Thyroid gland (tissue), 4 donors: ENCODE measurements around the gene PSMD1. TPM values are rescaled to one million over a fixed set of nuclear protein-coding genes. Genes with fewer than 3 reads are reported as not detected.

ENCODE experiments used
- DNase-seq, 2 donors: peaks; one replicate each; pipeline ENCODE4 v3.0.0-alpha.2; 2019
- H3K27ac ChIP-seq, 3 donors: fragments of 200-600 bp; sonication (generic); 1 replicate in 2 of 3; 2 replicates in 1 of 3; pipeline ENCODE4 v1.5.1; 2016 to 2019; ENCODE audit warnings: mild to moderate bottlenecking in 1 of 3, moderate library complexity in 1 of 3
- H3K27me3 ChIP-seq: fragments of 200-600 bp; sonication (generic); one replicate; pipeline ENCODE4 v1.5.1; 2019
- H3K36me3 ChIP-seq, 2 donors: fragments of 200-600 bp; sonication (generic); one replicate each; pipeline ENCODE4 v1.5.1; 2016 to 2019
- H3K4me1 ChIP-seq, 2 donors: fragments of 200-600 bp; sonication (generic); one replicate each; pipeline ENCODE4 v1.5.1; 2017 to 2019
- H3K4me3 ChIP-seq, 3 donors: fragments of 200-600 bp; sonication (generic); replicated peaks in 1 of 3; 1 replicate in 2 of 3; 2 replicates in 1 of 3; pipeline ENCODE4 v1.5.1; 2016; ENCODE audit warnings: mild to moderate bottlenecking in 1 of 3
- H3K9me3 ChIP-seq: fragments of 200-600 bp; sonication (generic); one replicate; pipeline ENCODE4 v1.5.1; 2017
- CTCF ChIP-seq, 6 experiments: fragments of 200-600 bp in 3 of 6; fragments of 450-650 bp in 3 of 6; sonication (generic) in 3 of 6; IDR thresholded peaks; one replicate each; pipeline ENCODE4 v1.5.1; 2016 to 2019; ENCODE audit warnings: antibody characterized with exemption in 6 of 6, mild to moderate bottlenecking in 2 of 6, inconsistent platforms in 1 of 6, moderate library complexity in 1 of 6
- POLR2A ChIP-seq, 2 donors: fragments of 450-650 bp; IDR thresholded peaks; one replicate each; pipeline ENCODE4 v1.6.1; 2017; ENCODE audit warnings: antibody characterized with exemption in 2 of 2, mild to moderate bottlenecking in 2 of 2, moderate library complexity in 1 of 2
- WGBS, 2 donors: methylation state at CpG; one replicate each; pipeline ENCODE4 v1.1.5; 2017; 5-methylcytosine and 5-hydroxymethylcytosine counted together
- intact Hi-C: fragments of 100-400 bp; cut with DNase I; formaldehyde crosslinking; loops from one replicate; pipeline ENCODE4 v1.15.1; 2023
- small RNA-seq: library from RNA; depleted of rRNA; stranded (forward); fragments of <200 nt; gene quantifications from one replicate; pipeline ENCODE3, GENCODE V24; 2016
- total RNA-seq, 4 donors: library from RNA; depleted of rRNA; stranded (reverse); fragments of >200 nt; gene quantifications; one replicate each; pipeline ENCODE4 v1.2.3, GENCODE V29; 2016

Gene PSMD1
- total RNA-seq, 4 donors from 2014 or later = 60.2 to 98.7 (median 78.4) TPM

GRCh38 chr2:231213931-231214642, 157.4 kb downstream of the PSMD1 start:
- Histone ChIP-seq H3K27me3 (no peaks in the 10 kb centered on the region), H3K4me3 (no peak overlapping the region), H3K27ac (no peak overlapping the region), H3K9me3 (no peaks in the 10 kb centered on the region), H3K36me3 (peaks cover 8 to 10% of the 10 kb centered on the region in 2 donors), H3K4me1 (no peaks in the 10 kb centered on the region)
- no peak for DNase-seq
- 92 to 97% methylated on average over 6 of the region's 6 CpGs for WGBS, 2 donors
- TF ChIP-seq POLR2A (IDR thresholded peaks at IDR 0.05) (no peak), CTCF (IDR thresholded peaks at IDR 0.05) (no peak)
- intact Hi-C loops = no loop called here

- H3K9me3 ChIP-seq = no peaks in the 10 kb centered on the region
- TF ChIP-seq POLR2A (IDR thresholded peaks at IDR 0.05) (no peak), CTCF (IDR thresholded peaks at IDR 0.05) (no peak)
- H3K4me1 ChIP-seq = no peaks in the 10 kb centered on the region
- 94 to 96% methylated on average over 3 of the region's 3 CpGs for WGBS, 2 donors
- no peak overlapping the region for H3K27ac ChIP-seq
- H3K27me3 ChIP-seq = no peaks in the 10 kb centered on the region
- peaks cover 8 to 10% of the 10 kb centered on the region in 2 donors for H3K36me3 ChIP-seq
- no peak overlapping the region for H3K4me3 ChIP-seq
- DNase-seq = no peak
- intact Hi-C loops = no loop called here
These were observed 161.7 kb downstream of the PSMD1 start for GRCh38 chr2:231218366-231218765.

GRCh38 chr2:231219289-231219688, 162.6 kb downstream of the PSMD1 start:
- H3K4me3 ChIP-seq = no peak overlapping the region
- no peak for DNase-seq
- H3K4me1 ChIP-seq = no peaks in the 10 kb centered on the region
- no peak overlapping the region for H3K27ac ChIP-seq
- no peaks in the 10 kb centered on the region for H3K27me3 ChIP-seq
- WGBS, 2 donors = 91 to 92% methylated on average over 3 of the region's 3 CpGs
- H3K36me3 ChIP-seq = peaks cover 8 to 10% of the 10 kb centered on the region in 2 donors
- intact Hi-C loops = no loop called here
- TF ChIP-seq CTCF (IDR thresholded peaks at IDR 0.05) (no peak), POLR2A (IDR thresholded peaks at IDR 0.05) (no peak)
- no peaks in the 10 kb centered on the region for H3K9me3 ChIP-seq

- no peak for DNase-seq
- Histone ChIP-seq H3K4me1 (no peaks in the 10 kb centered on the region), H3K4me3 (no peak overlapping the region), H3K27me3 (no peaks in the 10 kb centered on the region), H3K36me3 (peaks cover 3 to 5% of the 10 kb centered on the region in 2 donors), H3K27ac (no peak overlapping the region), H3K9me3 (no peaks in the 10 kb centered on the region)
- TF ChIP-seq CTCF (IDR thresholded peaks at IDR 0.05) = no peak
- no peak for TF ChIP-seq POLR2A (IDR thresholded peaks at IDR 0.05)
- intact Hi-C loops = no loop called here
- WGBS, 2 donors = 92 to 98% methylated on average over 3 of the region's 3 CpGs
These were observed 165.1 kb downstream of the PSMD1 start for GRCh38 chr2:231221761-231222160.

Small RNA genes within 50 kb of the gene (small RNA-seq; reads per million reads assigned to genes)
- gene RNU1-93P = not detected

Other genes with a start within 250 kb of the PSMD1 start
- 10 to 100 TPM; 29.2 to 54.0 (median 45.4) TPM for gene ITM2C, start 191.9 kb upstream of the PSMD1 start, total RNA-seq
- gene GPR55, start 131.6 kb upstream of the PSMD1 start, total RNA-seq = under 1 TPM in 1 of 4 donors, not detected in 3; 0.11 TPM
- gene SPATA3, start 60.7 kb upstream of the PSMD1 start, total RNA-seq = under 1 TPM in 1 of 4 donors, not detected in 3; 0.54 TPM
- gene C2orf72, start 19.3 kb upstream of the PSMD1 start, total RNA-seq = under 1 TPM in 1 of 4 donors, not detected in 3; 0.50 TPM
- gene HTR2B, start 68.2 kb downstream of the PSMD1 start, total RNA-seq = 10 to 100 TPM in 1 of 4 donors, 1 to 10 TPM in 3; 2.3 to 16.8 (median 4.6) TPM
- 10 to 100 TPM; 20.3 to 30.7 (median 28.0) TPM for gene ARMC9, start 141.8 kb downstream of the PSMD1 start, total RNA-seq